Measurements from ENCODE around the gene COA3. TPM values are rescaled to one million over a fixed set of nuclear protein-coding genes. Genes with fewer than 3 reads are reported as not detected.

Gene COA3
- total RNA-seq, 1 experiment from 2014 or later = 48.8 TPM

GRCh38 chr17:42803074-42803883 lies 4.8 kb upstream of the COA3 start:
- DNase-seq (ENCODE audit: low read depth, low spot score) (no peak), ATAC-seq (peak; percentile 63)
- TF ChIP-seq REST (IDR thresholded peaks at IDR 0.05; ENCODE audit: insufficient read depth in 1 of 2, low read depth in 2 of 2, low read length in 1 of 2) (no peak), POLR2AphosphoS5 (IDR thresholded peaks at IDR 0.05; ENCODE audit: low read depth, low read length) (peak; percentile 54), TCF7L2 (IDR thresholded peaks at IDR 0.05; ENCODE audit: low read depth, low read length) (peak; percentile 97)
- CTCF ChIA-PET = no interaction called here
- POLR2A ChIA-PET = no interaction called here
- in situ Hi-C loops (cut with HindIII; ENCODE audit: low pct_unique_long_range_greater_than_20kb, low sequenced_read_pairs) = no loop called here
- Histone ChIP-seq H3K4me1 (ENCODE audit: control insufficient read depth, insufficient read depth, low read length) (peaks cover 10% of the 10 kb centered on the region), H3K27ac (ENCODE audit: low read length) (peak overlapping the region; percentile 61), H3K9me3 (ENCODE audit: control insufficient read depth, insufficient read depth, low read depth, low read length) (no peaks in the 10 kb centered on the region), H3K4me3 (ENCODE audit: low read depth in 2 of 2, low read length in 2 of 2) (no peak overlapping the region), H3K36me3 (ENCODE audit: control insufficient read depth, insufficient read depth, low read length) (no peaks in the 10 kb centered on the region), H3K27me3 (ENCODE audit: control insufficient read depth, insufficient read depth, low read length) (no peaks in the 10 kb centered on the region)
- intact Hi-C loops (cut with micrococcal nuclease; ENCODE audit: unreplicated experiment) = no loop called here
- no TSS peak for BruUV-seq (replicated peaks)

GRCh38 chr17:42798011-42798382 lies 507 bp downstream of the COA3 start:
- peaks cover 13% of the 10 kb centered on the region for H3K4me1 ChIP-seq (ENCODE audit: control insufficient read depth, insufficient read depth, low read length)
- H3K36me3 ChIP-seq (ENCODE audit: control insufficient read depth, insufficient read depth, low read length) = no peaks in the 10 kb centered on the region
- H3K27ac ChIP-seq (ENCODE audit: low read length) = peak overlapping the region; percentile 86
- BruUV-seq (replicated peaks) = TSS peak; percentile 97
- no peaks in the 10 kb centered on the region for H3K9me3 ChIP-seq (ENCODE audit: control insufficient read depth, insufficient read depth, low read depth, low read length)
- H3K4me3 ChIP-seq (ENCODE audit: low read depth in 2 of 2, low read length in 2 of 2) = peak overlapping the region; percentile 90 to 92
- no peak for ATAC-seq
- in situ Hi-C loops (cut with HindIII; ENCODE audit: low pct_unique_long_range_greater_than_20kb, low sequenced_read_pairs) (no loop called here), intact Hi-C loops (cut with micrococcal nuclease; ENCODE audit: unreplicated experiment) (no loop called here)
- no peak for TF ChIP-seq TCF7L2 (IDR thresholded peaks at IDR 0.05; ENCODE audit: low read depth, low read length)
- ChIA-PET POLR2A (no interaction called here), CTCF (no interaction called here)
- DNase-seq (ENCODE audit: low read depth, low spot score) = no peak
- H3K27me3 ChIP-seq (ENCODE audit: control insufficient read depth, insufficient read depth, low read length) = no peaks in the 10 kb centered on the region

- no peaks in the 10 kb centered on the region for H3K9me3 ChIP-seq (ENCODE audit: control insufficient read depth, insufficient read depth, low read depth, low read length)
- peak overlapping the region; percentile 90 to 92 for H3K4me3 ChIP-seq (ENCODE audit: low read depth in 2 of 2, low read length in 2 of 2)
- no peaks in the 10 kb centered on the region for H3K27me3 ChIP-seq (ENCODE audit: control insufficient read depth, insufficient read depth, low read length)
- BruUV-seq (replicated peaks) = no TSS peak
- DNase-seq (ENCODE audit: low read depth, low spot score) = no peak
- TF ChIP-seq CTCF (IDR thresholded peaks at IDR 0.05) (no peak), REST (IDR thresholded peaks at IDR 0.05; ENCODE audit: insufficient read depth in 1 of 2, low read depth in 2 of 2, low read length in 1 of 2) (no peak), TCF7L2 (IDR thresholded peaks at IDR 0.05; ENCODE audit: low read depth, low read length) (no peak), SIN3A (IDR thresholded peaks at IDR 0.05; ENCODE audit: borderline replicate concordance, insufficient read depth, low read depth, low read length) (no peak), POLR2AphosphoS5 (IDR thresholded peaks at IDR 0.05; ENCODE audit: low read depth, low read length) (no peak)
- peaks cover 8% of the 10 kb centered on the region for H3K4me1 ChIP-seq (ENCODE audit: control insufficient read depth, insufficient read depth, low read length)
- in situ Hi-C loops (cut with HindIII; ENCODE audit: low pct_unique_long_range_greater_than_20kb, low sequenced_read_pairs) (no loop called here), intact Hi-C loops (cut with micrococcal nuclease; ENCODE audit: unreplicated experiment) (no loop called here)
- H3K36me3 ChIP-seq (ENCODE audit: control insufficient read depth, insufficient read depth, low read length) = no peaks in the 10 kb centered on the region
- ChIA-PET POLR2A (no interaction called here), CTCF (no interaction called here)
- ATAC-seq = no peak
- peak overlapping the region; percentile 86 for H3K27ac ChIP-seq (ENCODE audit: low read length)
Measured at GRCh38 chr17:42797067-42798007, 1.2 kb downstream of the COA3 start.

Measured in Panc1 (cell line).